Liver (tissue), 9 donors: ENCODE measurements around the gene ABHD2. TPM values are rescaled to one million over a fixed set of nuclear protein-coding genes. Genes with fewer than 3 reads are reported as not detected.

ENCODE experiments used
- DNase-seq: peaks from one replicate; pipeline ENCODE4 v3.0.0-alpha.2; 2017; ENCODE audit warnings: low spot score
- H3K27ac ChIP-seq, 2 donors: one replicate each; pipeline ENCODE4 v1.7.0; 2013; ENCODE audit warnings: inconsistent platforms in 2 of 2, low read length in 2 of 2, control low read depth in 1 of 2, low read depth in 1 of 2, mild to moderate bottlenecking in 1 of 2
- H3K27me3 ChIP-seq, 4 donors: one replicate each; pipeline versions ENCODE4 v1.6.1 to v1.7.0; 2013; ENCODE audit warnings: low read length in 3 of 4, inconsistent platforms in 1 of 4, mild to moderate bottlenecking in 1 of 4, moderate library complexity in 1 of 4; ENCODE audit not compliant: control insufficient read depth in 4 of 4, insufficient read depth in 4 of 4
- H3K36me3 ChIP-seq, 4 donors: one replicate each; pipeline versions ENCODE4 v1.6.1 to v1.7.0; 2013; ENCODE audit warnings: low read length in 3 of 4, mild to moderate bottlenecking in 3 of 4, low read depth in 1 of 4, moderate library complexity in 1 of 4; ENCODE audit not compliant: control insufficient read depth in 4 of 4, insufficient read depth in 3 of 4
- H3K4me1 ChIP-seq, 4 donors: one replicate each; pipeline versions ENCODE4 v1.6.1 to v1.7.0; 2013; ENCODE audit warnings: low read length in 3 of 4, mild to moderate bottlenecking in 3 of 4, moderate library complexity in 1 of 4; ENCODE audit not compliant: control insufficient read depth in 4 of 4, insufficient read depth in 4 of 4
- H3K4me3 ChIP-seq, 3 donors: one replicate each; pipeline versions ENCODE4 v1.6.1 to v1.7.0; 2013; ENCODE audit warnings: low read length in 3 of 3, control low read depth in 1 of 3, low read depth in 1 of 3, mild to moderate bottlenecking in 1 of 3
- H3K9ac ChIP-seq, 2 donors: one replicate each; pipeline ENCODE4 v1.7.0; 2013; ENCODE audit warnings: low read length in 2 of 2, mild to moderate bottlenecking in 2 of 2, moderate library complexity in 2 of 2, control low read depth in 1 of 2, low read depth in 1 of 2
- H3K9me3 ChIP-seq, 4 donors: one replicate each; pipeline versions ENCODE4 v1.6.1 to v1.7.0; 2013; ENCODE audit warnings: low read length in 3 of 4; ENCODE audit not compliant: control insufficient read depth in 4 of 4
- ATF3 ChIP-seq: IDR thresholded peaks from 2 replicates; pipeline ENCODE4 v1.6.1; 2016; ENCODE audit warnings: antibody characterized with exemption
- CTCF ChIP-seq: fragments of 150-350 bp; IDR thresholded peaks from 2 replicates; pipeline ENCODE4 v1.5.1; 2017; ENCODE audit warnings: improper control_type of control experiment, low read depth, low read length; ENCODE audit not compliant: missing input control
- FOXA1 ChIP-seq: IDR thresholded peaks from 2 replicates; pipeline ENCODE4 v1.6.1; 2016; ENCODE audit warnings: antibody characterized with exemption
- FOXA2 ChIP-seq: IDR thresholded peaks from 2 replicates; pipeline ENCODE4 v1.6.1; 2016; ENCODE audit warnings: antibody characterized with exemption
- HNF4A ChIP-seq, 2 donors: conservative IDR thresholded peaks; 2 replicates each; pipeline ENCODE4 v1.6.1; 2016; ENCODE audit warnings: antibody characterized with exemption in 2 of 2, mild to moderate bottlenecking in 2 of 2
- HNF4G ChIP-seq: IDR thresholded peaks from 2 replicates; pipeline ENCODE4 v1.6.1; 2016; ENCODE audit warnings: antibody characterized with exemption
- JUND ChIP-seq, 2 donors: IDR thresholded peaks; 2 replicates each; pipeline ENCODE4 v1.6.1; 2016; ENCODE audit warnings: antibody characterized with exemption in 2 of 2
- MAX ChIP-seq: IDR thresholded peaks from 2 replicates; pipeline ENCODE4 v1.6.1; 2016; ENCODE audit warnings: antibody characterized with exemption
- NR2F2 ChIP-seq: IDR thresholded peaks from 2 replicates; pipeline ENCODE4 v1.6.1; 2016; ENCODE audit warnings: antibody characterized with exemption
- RAD21 ChIP-seq, 2 donors: IDR thresholded peaks; 2 replicates each; pipeline ENCODE4 v1.6.1; 2016; ENCODE audit warnings: antibody characterized with exemption in 2 of 2, mild to moderate bottlenecking in 2 of 2
- REST ChIP-seq: IDR thresholded peaks from 2 replicates; pipeline ENCODE4 v1.6.1; 2016; ENCODE audit warnings: antibody characterized with exemption, mild to moderate bottlenecking
- RXRA ChIP-seq, 2 donors: IDR thresholded peaks; 2 replicates each; pipeline ENCODE4 v1.6.1; 2017 to 2018; ENCODE audit warnings: antibody characterized with exemption in 2 of 2, mild to moderate bottlenecking in 1 of 2
- SP1 ChIP-seq: IDR thresholded peaks from 2 replicates; pipeline ENCODE4 v1.6.1; 2018; ENCODE audit warnings: antibody characterized with exemption, mild to moderate bottlenecking
- TAF1 ChIP-seq: conservative IDR thresholded peaks from 2 replicates; pipeline ENCODE4 v1.6.1; 2016; ENCODE audit warnings: antibody characterized with exemption, mild to moderate bottlenecking
- YY1 ChIP-seq: IDR thresholded peaks from 2 replicates; pipeline ENCODE4 v1.6.1; 2016; ENCODE audit warnings: antibody characterized with exemption, mild to moderate bottlenecking
- ZBTB33 ChIP-seq: IDR thresholded peaks from 2 replicates; pipeline ENCODE4 v1.6.1; 2016; ENCODE audit warnings: antibody characterized with exemption
- WGBS: extraction: QIAGEN DNeasy Blood & Tissue Kit; methylation state at CpG from one replicate; pipeline ENCODE4 v1.1.7; 2013; 5-methylcytosine and 5-hydroxymethylcytosine counted together
- polyA plus RNA-seq, 2 donors: library from polyadenylated mRNA; stranded (reverse) in 1 of 2; unstranded in 1 of 2; fragments of 200-250 nt in 1 of 2; fragments of >200 nt in 1 of 2; fragmentation: Nextera tagmentation in 1 of 2; extraction: Ambion mirVana in 1 of 2; gene quantifications; one replicate each; pipeline versions ENCODE4 v1.2.1 to v1.2.3, GENCODE V29; 2013 to 2015
- total RNA-seq, 2 donors: library from RNA; depleted of rRNA; stranded (reverse); fragments of >200 nt; gene quantifications; one replicate each; pipeline ENCODE4 v1.2.3, GENCODE V29; 2014
- donor health status: healthy.
- donor health status: healthy.
- donor health status: healthy.
- donor health status: healthy.
- donor health status: healthy.

Gene ABHD2
- total and polyA plus RNA-seq, 4 donors: 34.6 to 663 (median 65.1) TPM

- H3K27ac ChIP-seq: peak overlapping the region; percentile 91 to 96
Observed at GRCh38 chr15:89123181-89123525, 34.9 kb downstream of the ABHD2 start.

GRCh38 chr15:89125088-89125826, 37.0 kb downstream of the ABHD2 start:
- Histone ChIP-seq H3K27ac (peak overlapping the region; percentile 91 to 96), H3K27me3 (no peaks in the 10 kb centered on the region), H3K4me3 (no peak overlapping the region), H3K4me1 (peaks cover 17 to 74% (median 41%) of the 10 kb centered on the region in 4 donors), H3K9ac (peak overlapping the region in 1 of 2 donors; percentile 78), H3K36me3 (peaks cover 0 to 22% (median 5%) of the 10 kb centered on the region in 4 donors), H3K9me3 (no peaks in the 10 kb centered on the region)
- TF ChIP-seq FOXA1 (no peak), RAD21 (IDR thresholded peaks at IDR 0.05) (peak; percentile 15 to 32), ATF3 (no peak), REST (no peak), JUND (IDR thresholded peaks at IDR 0.05) (peak in 1 of 2 donors; percentile 65), ZBTB33 (peak; percentile 67), TAF1 (peak; percentile 59), HNF4G (no peak), SP1 (peak; percentile 87), NR2F2 (no peak), CTCF (no peak), RXRA (IDR thresholded peaks at IDR 0.05) (peak; percentile 71 to 85), YY1 (peak; percentile 79), HNF4A (conservative IDR thresholded peaks at IDR 0.05) (peak; percentile 57 to 64), FOXA2 (no peak), MAX (peak; percentile 38)
- WGBS: 32% methylated on average over 5 of the region's 5 CpGs
- no peak for DNase-seq

More at GRCh38 chr15:89123181-89123525, 34.9 kb downstream of the ABHD2 start:
- Histone ChIP-seq H3K36me3 (peaks cover 0 to 26% (median 6%) of the 10 kb centered on the region in 4 donors), H3K4me3 (no peak overlapping the region), H3K4me1 (peaks cover 17 to 78% (median 45%) of the 10 kb centered on the region in 4 donors), H3K9ac (no peak overlapping the region), H3K9me3 (no peaks in the 10 kb centered on the region), H3K27me3 (no peaks in the 10 kb centered on the region)
- WGBS: 65% methylated on average over 7 of the region's 7 CpGs
- no peak for TF ChIP-seq NR2F2
- TF ChIP-seq FOXA1: no peak
- peak in 1 of 2 donors; percentile 5 for TF ChIP-seq HNF4A (conservative IDR thresholded peaks at IDR 0.05)
- no peak for DNase-seq
